Left ventricle myocardium inferior (tissue), 1 donor: ENCODE results near the gene TSR1. TPM values are rescaled to one million over a fixed set of nuclear protein-coding genes. Genes with fewer than 3 reads are reported as not detected.
"Not testable (repeated sequence)": the region's sequence is repeated elsewhere in the genome, so short reads cannot be mapped to it uniquely, and the experiment has no call there.

Experiments
- DNase-seq: peaks from one replicate; pipeline ENCODE4 v3.0.0-alpha.2; 2020
- H3K27ac ChIP-seq: fragments of 200-600 bp; replicated peaks from 2 replicates; pipeline ENCODE4 v1.8.0; 2021
- H3K27me3 ChIP-seq: fragments of 200-600 bp; 2 replicates; pipeline ENCODE4 v1.8.0; 2021; ENCODE audit warnings: low read depth
- H3K36me3 ChIP-seq: fragments of 200-600 bp; 2 replicates; pipeline ENCODE4 v1.8.0; 2021
- H3K4me1 ChIP-seq: fragments of 200-600 bp; 2 replicates; pipeline ENCODE4 v1.8.0; 2021
- H3K4me3 ChIP-seq: fragments of 200-600 bp; 2 replicates; pipeline ENCODE4 v1.8.0; 2021; ENCODE audit warnings: mild to moderate bottlenecking, moderate library complexity
- H3K9me3 ChIP-seq: fragments of 200-600 bp; replicated peaks from 2 replicates; pipeline ENCODE4 v1.8.0; 2021
- CTCF ChIP-seq: fragments of 200-600 bp; IDR thresholded peaks from 2 replicates; pipeline ENCODE4 v1.8.0; 2021; ENCODE audit warnings: antibody characterized with exemption, mild to moderate bottlenecking, borderline replicate concordance
- intact Hi-C: fragments of 100-400 bp; cut with micrococcal nuclease; formaldehyde crosslinking; loops from one replicate; pipeline ENCODE4 v1.11.0; 2022
- total RNA-seq: library from RNA; stranded (reverse); fragmentation: NEBNext Ultra II Directional; extraction: Animal tissue kit (Norgen Biotek cat#: 25700); gene quantifications from one replicate; pipeline ENCODE4 v1.2.1, GENCODE V29; 2021
- donor health status: DM: no; HTN: yes; CAD: no; lungs with severe emphysema.

Gene TSR1
- total RNA-seq, 1 donor from 2014 or later = 19.0 TPM

DNA sequence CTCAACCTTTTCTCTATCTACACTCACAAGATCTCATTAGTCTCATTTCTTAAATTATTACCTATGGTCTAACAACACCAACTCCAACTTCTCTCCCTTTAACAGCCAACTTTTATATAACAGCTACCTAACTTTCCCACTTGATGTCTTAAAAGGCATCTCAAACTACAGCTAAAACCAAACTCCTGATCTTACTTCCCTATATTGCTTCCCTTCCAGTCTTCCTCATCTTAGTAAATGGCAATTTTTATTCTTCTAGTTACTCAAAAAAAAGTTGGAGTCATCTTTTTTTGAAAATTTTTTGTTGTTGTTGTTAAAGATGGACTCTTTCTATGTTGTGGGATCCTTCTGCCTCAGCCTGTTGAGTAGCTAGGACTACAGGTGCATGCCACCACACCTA lies 17.2 kb downstream of the TSR1 start:
- Histone ChIP-seq H3K27ac (no peak overlapping the region), H3K36me3 (peaks cover 31% of the 10 kb centered on the region), H3K4me1 (no peaks in the 10 kb centered on the region), H3K27me3 (no peaks in the 10 kb centered on the region), H3K9me3 (no peaks in the 10 kb centered on the region), H3K4me3 (no peak overlapping the region)
- no peak for TF ChIP-seq CTCF
- DNase-seq = no peak
- intact Hi-C loops = no loop called here

- Histone ChIP-seq H3K4me1 (no peaks in the 10 kb centered on the region), H3K4me3 (no peak overlapping the region), H3K27ac (no peak overlapping the region), H3K27me3 (no peaks in the 10 kb centered on the region), H3K36me3 (peaks cover 19% of the 10 kb centered on the region), H3K9me3 (no peaks in the 10 kb centered on the region)
- intact Hi-C loops = no loop called here
- DNase-seq = no peak
- TF ChIP-seq CTCF = no peak
Measured at GRCh38 chr17:2317796-2318195, 18.5 kb downstream of the TSR1 start.

DNA sequence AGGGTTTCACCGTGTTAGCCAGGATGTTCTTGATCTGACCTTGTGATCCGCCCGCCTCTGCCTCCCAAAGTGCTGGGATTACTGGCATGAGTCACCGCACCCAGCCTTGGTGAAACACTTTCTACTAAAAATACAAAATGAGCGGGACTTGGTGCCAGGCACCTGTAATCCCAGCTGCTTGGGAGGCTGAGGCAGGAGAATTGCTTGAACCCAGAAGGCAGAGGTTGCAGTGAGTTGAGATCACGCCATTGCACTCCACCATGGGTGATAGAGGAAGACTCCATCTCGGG lies 19.4 kb downstream of the TSR1 start:
- H3K4me3 ChIP-seq, DNase-seq, intact Hi-C loops, H3K27me3 ChIP-seq, H3K9me3 ChIP-seq, H3K4me1 ChIP-seq, H3K27ac ChIP-seq, H3K36me3 ChIP-seq: not testable (repeated sequence)

DNA sequence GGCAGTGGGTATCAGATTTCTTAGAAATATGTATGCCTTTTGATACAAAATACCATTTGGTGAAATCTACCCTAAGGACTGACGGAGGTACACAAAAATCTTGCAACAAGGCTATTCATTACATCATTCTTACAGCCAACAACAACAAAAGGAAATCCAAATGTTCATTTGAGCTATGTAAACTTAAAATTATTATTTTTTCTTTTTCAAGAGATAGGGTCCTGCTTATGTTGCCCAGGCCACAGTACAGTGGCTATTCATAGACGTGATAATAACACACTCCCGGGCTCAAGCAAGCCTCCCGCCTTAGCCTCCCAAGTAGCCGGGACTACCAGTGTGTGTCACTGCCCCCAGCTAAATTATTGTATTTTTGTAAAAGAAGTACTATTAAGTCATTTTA lies 23.5 kb downstream of the TSR1 start:
- intact Hi-C loops = no loop called here

DNA sequence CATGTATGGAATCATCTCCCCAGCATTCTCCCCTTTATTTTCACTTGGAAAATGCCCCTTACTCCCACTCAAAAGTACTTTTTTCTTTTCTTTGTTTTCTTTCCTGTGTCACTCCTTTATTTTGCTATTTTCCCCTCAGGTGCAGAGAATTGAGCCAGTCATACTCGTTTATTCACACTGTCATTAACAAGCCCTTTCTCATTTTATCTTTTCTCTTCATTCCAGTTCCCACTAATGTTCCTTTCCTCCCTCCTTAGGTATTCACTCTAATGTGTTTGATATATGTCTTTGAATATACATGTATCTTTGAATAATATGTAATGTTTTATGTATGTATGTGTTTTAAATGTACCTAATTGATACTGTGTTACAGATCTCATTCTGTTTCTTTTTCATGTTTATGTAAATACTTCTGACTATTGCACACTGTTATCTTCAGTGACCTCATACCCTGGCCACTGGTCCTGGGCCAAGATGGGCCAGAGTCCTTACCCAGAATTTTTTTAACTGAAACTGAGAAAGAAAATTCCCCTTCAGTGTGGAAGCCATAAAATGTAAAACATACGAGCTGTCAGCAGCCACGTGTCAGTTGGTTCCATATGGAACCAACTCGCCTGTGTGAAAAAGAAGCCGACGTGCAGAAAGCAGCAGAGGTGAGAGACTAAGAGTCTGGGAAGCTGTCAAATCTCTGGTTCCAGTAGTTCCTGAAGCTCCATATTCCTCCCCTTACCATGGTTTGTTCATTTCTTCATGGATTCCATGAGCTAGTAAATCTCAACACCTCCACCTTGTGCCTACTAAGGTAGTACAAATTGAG lies 26.7 kb downstream of the TSR1 start:
- Histone ChIP-seq H3K4me1 (peaks cover 13% of the 10 kb centered on the region), H3K27me3 (no peaks in the 10 kb centered on the region), H3K36me3 (no peaks in the 10 kb centered on the region), H3K27ac (no peak overlapping the region), H3K9me3 (no peaks in the 10 kb centered on the region), H3K4me3 (no peak overlapping the region)
- no peak for DNase-seq
- no peak for TF ChIP-seq CTCF
- intact Hi-C loops = no loop called here

More for the DNA sequence above, 23.5 kb downstream of the TSR1 start:
- DNase-seq = no peak
- Histone ChIP-seq H3K9me3 (no peaks in the 10 kb centered on the region), H3K36me3 (no peaks in the 10 kb centered on the region), H3K4me1 (peaks cover 9% of the 10 kb centered on the region), H3K27ac (no peak overlapping the region), H3K4me3 (no peak overlapping the region), H3K27me3 (no peaks in the 10 kb centered on the region)
- TF ChIP-seq CTCF = no peak

- Histone ChIP-seq H3K9me3 (no peaks in the 10 kb centered on the region), H3K4me3 (no peak overlapping the region), H3K36me3 (peaks cover 6% of the 10 kb centered on the region), H3K27me3 (no peaks in the 10 kb centered on the region), H3K27ac (no peak overlapping the region), H3K4me1 (peaks cover 46% of the 10 kb centered on the region)
- intact Hi-C loops = no loop called here
- no peak for TF ChIP-seq CTCF
- no peak for DNase-seq
Measured at GRCh38 chr17:2304931-2305330, 31.3 kb downstream of the TSR1 start.
